HG03571 (cell line): ENCODE measurements around the gene CIB2.

Experiments used
- ATAC-seq: cut with Tn5 transposase; IDR thresholded peaks from one replicate; pipeline ENCODE4 v1.9.1; 2021; ENCODE audit not compliant: unreplicated experiment

CIB2 gene

GRCh38 chr15:78109156-78109555, 22.1 kb downstream of the CIB2 start:
- no peak for ATAC-seq

DNA sequence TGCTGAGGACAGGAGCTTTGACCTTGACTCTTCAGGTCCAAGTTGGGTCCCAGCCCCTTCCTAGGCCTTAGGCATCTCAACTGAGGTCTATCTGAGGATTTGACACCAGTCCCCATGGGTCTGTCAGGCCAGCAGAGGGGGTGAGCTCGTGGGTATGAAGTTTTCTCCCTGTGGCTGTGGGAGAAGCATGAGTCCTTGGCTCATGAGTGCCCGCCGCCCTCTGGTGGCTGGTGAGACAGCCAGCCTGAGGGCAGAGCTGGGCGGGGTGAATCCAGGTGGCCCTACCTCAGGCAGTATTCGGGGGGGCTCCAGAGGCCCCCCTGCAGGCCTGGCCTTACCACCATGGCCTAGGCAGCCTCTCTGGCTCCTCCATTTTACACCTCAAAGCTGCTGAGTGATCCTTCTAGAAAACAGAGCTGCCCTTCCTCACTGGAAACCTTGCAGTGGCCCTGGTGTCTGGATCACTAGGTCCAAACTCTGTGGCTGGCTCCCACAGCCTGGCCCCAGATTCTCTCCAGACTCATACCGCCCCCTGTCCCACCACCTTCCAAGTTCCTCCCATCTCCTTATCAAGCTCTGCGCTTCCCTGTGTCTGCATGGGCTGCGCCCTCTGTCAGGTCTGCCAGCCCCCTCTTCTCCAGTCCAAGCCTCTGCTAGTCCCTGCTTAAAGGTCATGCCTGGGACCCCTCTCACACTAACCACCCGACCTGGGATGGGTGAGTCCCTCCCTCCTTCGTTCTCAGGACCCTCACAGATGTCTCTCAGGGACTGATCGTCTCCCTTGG, 22.8 kb downstream of the CIB2 start:
- ATAC-seq, result no peak

GRCh38 chr15:78107471-78107870, 23.8 kb downstream of the CIB2 start:
- ATAC-seq, result no peak

- no peak for ATAC-seq
Observed at GRCh38 chr15:78105476-78106241, 25.6 kb downstream of the CIB2 start.

GRCh38 chr15:78104566-78105475, 26.4 kb downstream of the CIB2 start:
- no peak for ATAC-seq

DNA sequence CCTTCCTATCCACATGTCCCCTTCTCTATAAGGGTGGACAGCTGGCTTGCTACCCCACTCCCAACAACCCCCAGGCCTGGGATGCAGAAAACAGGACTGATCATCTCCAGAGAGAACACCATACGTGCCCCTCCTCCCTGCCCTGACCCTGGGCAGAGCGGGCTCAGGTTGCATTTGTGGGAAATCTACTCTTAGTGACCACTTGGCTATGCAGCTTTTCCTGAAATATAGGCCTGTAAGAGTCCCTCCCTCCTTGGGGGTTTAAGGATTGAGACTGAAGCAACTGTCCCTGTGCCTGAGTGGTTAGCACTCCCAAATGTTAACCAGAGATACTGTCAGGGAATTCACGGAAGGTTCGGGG, 27.1 kb downstream of the CIB2 start:
- ATAC-seq, result no peak

DNA sequence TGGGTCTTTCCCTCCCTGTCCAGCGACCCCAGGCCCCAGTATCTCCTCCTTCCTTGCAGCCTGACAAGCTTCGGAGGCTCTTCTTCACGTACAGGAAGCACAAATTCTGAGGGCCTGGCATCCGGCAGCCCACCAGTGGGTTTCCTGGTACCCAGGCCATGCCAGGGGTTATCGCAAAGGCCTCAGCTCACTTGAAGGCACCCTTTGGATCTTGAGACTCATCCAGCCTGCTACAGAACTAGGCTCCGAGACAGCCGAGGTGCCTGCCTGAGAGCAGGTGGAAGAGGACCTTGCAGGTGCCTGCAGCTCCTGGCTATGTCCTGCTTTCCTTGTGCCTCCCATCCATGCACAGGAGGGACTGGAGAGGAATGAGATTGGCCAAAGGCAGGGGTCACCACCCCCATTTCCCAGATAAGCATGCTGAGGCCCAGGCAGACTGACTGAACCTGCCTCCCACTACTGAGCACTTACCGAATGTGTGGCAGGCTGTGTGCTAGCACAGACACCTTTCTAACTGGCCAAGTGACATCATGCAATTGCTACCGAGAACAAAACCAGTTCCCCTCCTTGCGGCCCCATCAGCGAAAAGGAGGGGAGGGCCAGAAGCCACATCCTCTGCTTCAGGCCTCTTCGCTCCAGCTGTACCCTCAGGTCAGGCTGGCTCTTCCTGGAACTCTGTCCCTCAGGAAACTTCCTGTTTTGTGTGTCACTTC, 27.7 kb downstream of the CIB2 start:
- ATAC-seq, result peak; percentile 74

DNA sequence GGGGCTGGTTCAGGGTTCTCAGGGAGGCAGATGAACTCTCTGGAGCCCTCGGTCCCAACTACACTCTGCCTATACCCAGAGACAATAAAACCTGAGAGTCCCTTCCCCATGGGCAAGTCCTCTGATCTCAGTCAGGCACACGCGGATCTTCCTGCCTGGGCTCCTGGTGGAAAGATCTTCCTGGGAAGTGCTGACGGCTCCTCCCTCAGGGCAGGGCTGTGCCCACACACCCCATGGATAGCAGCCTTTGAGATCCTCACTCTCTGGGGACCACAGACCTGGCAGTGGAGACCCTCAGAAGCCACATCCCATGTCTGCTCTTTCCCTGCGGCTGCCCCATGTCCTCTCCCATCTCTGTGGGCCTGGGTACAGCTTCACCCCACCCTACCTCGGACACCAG, 28.5 kb downstream of the CIB2 start:
- no peak for ATAC-seq

DNA sequence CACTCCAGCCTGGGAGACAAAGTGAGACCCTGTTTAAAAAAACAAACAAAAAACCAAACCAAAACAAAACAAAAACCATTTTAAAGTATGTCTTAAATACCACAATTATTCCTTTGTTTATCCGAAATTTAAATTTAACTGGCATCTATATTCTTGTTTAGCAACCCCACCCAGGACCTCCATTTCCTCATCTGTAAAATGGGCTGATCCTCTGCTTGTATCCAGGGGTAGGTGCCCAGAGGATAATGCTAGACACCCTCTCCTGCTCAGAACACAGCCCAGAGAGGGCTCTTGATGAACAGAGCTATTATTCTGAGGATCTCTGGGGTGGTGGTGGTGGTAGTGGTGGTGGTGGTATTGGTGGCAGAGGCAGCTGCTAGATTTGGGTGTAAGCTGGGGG, 29.0 kb downstream of the CIB2 start:
- ATAC-seq, result no peak

DNA sequence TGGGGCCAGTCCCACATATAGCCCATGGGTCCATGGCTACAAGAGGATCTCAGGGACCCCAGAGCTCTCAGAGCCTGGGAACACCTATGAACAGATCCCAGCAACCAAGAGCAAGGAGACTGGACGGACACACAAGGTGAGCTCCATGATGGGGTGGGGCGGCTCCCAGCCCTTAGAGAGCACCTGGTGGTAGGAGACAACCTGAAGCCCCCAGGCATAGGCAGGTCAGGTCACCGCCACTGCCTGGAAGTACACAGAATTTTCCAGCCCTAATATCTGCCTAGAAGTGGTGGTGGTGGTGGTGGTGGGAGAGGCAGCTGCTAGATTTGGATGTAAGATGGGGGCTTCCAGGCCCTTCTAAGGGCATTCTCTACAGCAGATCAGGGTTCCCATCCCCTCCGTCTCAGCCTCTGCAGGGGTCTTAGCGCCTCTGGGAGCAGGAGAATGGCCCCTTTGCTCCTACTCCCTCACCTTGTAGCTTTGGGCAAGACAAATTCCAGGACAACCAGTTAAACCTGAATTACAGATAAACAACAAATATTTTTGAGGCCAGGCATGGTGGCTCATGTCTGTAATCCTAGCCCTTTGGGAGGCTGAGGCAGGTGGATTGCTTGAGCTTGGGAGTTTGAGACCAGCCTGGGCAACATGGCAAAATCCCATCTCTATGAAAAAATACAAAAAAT, 29.7 kb downstream of the CIB2 start:
- ATAC-seq, result no peak

DNA sequence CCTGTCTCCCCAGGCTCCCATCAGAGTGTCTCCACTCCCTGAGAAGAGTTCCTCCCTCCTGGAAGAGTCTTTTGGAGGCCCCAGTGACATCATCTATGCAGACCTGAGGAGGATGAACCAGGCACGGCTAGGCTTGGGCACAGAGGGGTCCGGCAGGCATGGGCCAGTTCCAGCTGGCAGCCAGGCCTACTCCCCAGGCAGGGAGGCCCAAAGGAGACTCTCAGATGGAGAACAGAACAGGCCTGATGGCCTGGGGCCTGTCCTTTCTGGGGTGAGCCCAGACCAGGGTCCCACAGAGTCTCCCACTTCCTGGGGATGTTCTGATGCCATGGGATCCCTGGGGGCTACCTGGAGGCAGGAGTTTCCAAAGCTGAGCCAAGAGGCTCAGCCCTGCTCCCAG, 30.4 kb downstream of the CIB2 start:
- ATAC-seq, result no peak

DNA sequence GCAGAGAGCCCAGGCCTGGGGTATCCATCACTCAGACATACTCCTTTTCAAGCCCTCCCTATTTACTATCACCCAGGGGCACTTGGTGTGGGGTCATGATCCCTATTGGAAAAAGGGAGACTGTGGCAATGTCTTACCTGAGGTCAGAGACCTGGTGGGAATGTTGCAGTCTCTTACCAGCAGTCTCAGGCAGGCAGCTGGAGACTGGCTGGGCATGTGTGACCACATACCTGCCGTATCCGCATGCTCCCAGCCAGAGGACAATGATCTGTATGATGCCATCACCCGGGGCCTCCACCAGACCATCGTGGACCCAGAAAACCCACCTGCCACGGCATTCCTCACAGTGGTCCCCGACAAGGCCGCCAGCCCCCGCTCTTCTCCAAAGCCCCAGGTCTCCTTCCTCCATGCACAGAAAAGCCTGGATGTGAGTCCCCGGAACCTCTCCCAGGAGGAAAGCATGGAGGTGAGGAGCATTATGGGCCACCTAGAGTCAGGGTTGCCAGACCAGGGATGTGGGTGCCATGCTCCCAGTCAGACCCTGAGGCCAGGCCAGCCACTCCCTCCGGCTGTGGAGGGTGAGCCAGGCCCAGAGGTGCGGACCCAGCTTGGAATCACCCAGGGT, 33.0 kb downstream of the CIB2 start:
- ATAC-seq, result no peak

DNA sequence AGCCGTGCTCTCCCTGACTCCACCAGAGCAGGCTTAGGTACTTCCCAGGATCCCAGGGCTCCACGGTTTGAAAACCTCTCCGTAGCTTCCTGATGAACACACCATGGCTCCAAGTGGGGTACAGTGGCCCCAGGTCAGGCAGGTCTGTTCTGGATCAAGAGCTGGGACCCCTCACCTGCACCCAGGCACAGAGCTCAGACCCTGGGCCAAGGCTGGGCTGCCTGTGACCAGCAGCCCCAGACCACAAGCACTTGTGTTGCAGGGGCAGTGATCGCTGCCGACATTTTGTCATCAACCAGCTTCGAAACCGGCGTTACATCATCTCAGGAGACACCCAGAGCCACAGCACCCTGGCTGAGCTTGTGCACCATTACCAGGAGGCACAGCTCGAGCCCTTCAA, 33.6 kb downstream of the CIB2 start:
- ATAC-seq, result no peak

DNA sequence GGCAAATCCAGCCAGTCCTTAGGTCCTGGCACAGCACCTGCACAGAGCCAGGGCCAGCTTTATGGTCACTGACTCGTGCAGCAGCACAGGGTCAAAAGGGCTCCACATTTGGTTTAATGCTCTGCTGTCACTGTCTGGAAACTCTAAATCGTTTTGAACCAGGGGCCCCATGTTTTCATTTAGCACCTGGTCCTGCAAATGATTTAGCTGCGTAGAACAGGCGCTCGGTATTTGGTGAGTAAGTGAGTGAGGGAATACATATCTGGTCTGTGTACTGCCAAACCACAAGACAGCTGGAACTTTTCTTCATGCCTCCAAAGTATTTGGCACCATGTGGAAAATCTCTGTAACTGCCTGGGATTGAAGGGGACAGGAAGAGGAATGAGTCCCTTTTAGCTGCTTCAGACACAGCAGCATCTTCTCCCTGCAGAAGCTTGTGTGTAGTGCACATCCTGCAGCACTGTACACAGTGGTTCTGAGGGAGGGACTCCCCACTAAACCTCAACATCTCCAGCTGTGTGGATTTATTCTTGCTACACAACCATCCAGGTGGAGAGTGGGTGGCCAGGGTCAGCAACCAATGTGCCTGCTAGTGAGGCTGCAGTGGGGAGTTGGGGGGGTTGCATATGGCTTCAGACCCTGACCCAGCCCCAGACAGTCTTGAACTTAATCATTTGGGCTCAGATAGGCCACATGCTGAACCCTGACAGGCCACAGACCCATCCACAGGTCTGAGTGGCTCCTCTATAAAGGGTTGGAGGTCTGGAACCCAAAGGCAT, 37.8 kb downstream of the CIB2 start:
- no peak for ATAC-seq

- no peak for ATAC-seq
Observed at GRCh38 chr15:78092261-78093041, 38.8 kb downstream of the CIB2 start, which contains the start of gene SH2D7. Gene SH2D7, plus strand, starts transcription at chr15:78092561. Its CDS starts 24 bp downstream, at chr15:78092585.

DNA sequence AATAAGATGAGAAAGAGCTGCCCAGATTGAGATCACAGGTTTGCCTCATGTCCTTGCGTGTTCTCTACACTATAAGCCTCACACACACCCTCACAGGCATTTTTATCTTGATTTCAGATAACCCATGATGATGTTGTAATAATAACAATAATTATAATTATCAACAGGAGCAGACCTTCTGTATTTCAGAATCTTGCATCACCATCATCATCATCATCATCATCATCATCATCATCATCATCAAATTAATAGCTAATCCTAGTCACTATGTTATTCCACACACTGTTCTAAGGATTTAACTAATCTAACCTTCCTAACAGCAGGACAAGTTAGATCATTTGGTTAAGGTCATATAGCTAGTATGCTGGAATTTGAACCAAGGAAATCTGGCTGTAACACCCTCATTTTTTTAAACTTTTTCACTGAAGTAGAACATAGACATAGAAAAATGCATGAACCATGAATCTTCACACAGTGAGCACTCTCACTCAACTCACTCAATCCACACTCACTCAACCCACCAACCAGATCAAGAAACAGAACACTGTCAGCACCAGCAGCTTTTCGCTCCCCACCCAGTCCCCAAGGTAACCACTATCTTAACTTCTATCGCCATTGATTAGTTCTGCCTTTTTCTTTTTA, 40.7 kb downstream of the CIB2 start:
- no peak for ATAC-seq

DNA sequence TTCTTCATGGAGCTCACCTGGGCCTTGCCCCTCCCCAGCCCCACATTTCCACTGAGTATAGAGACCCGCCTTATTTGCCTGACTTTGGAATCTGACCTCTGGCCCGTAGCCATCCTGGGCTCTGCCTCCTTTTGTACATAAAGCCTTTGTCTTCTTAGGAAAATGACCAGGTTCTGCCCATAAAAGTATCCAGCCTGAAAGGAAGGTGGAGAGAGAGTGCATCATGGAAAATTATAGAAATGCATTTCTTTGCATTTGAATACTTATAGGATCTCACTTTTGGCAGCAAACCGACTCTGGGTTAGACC, 42.5 kb downstream of the CIB2 start:
- no peak for ATAC-seq
